UCSD-AML1 (cell line): ENCODE results near the gene CXCR2.

Experiments used
- DNase-seq: peaks from one replicate; lab custom pipeline; 2025; ENCODE audit not compliant: unreplicated experiment; lab: John Stamatoyannopoulos, UW

CXCR2 gene

DNA sequence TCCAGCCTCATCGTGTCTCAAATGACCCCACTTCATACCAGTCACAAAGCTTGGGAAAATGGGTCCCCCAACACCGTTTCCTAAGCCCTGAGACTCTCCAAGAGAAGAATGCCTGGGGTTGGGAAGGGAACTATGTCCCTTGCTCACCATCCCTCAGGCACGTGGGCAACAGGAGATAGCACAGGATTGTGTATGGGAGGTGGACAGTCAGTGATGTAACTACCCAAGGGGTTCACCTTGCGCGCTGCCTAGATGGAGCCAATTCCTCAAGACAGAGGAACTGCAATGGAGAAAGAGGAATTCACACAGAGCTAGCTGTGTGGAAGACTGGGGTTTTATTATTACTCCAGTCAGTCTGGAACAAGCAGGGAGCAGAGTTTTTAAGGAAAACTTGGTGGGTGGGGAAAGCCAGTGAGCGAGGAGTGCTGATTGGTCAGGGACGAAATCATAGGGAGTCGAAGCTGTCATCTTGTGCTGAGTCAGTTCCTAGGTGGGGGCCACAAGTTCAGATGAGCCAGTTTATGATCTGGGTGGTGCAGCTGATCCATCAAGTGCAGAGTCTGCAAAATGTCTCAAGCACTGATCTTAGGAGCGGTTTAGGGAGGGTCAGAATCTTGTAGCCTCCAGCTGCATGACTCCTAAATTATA, 54.8 kb downstream of the CXCR2 start:
- DNase-seq: no peak

DNA sequence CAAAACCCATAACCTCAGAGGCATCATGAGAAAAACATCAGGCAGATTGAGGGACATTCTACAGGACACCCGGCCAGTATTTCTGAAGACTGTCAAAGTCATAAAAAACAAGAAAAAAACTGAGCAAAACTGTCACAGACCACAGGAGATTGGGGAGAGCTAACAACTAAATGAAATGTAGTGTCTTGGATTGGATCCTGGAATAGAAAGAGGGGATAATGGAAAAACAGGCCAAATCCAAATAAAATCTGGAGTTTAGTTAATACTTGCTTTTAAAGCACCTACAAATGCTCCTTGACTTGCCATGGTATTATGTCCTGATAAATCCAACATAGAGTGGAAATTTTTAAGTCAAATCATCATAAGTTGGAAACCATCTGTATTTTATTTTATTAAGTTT, 58.5 kb downstream of the CXCR2 start:
- DNase-seq: no peak

DNA sequence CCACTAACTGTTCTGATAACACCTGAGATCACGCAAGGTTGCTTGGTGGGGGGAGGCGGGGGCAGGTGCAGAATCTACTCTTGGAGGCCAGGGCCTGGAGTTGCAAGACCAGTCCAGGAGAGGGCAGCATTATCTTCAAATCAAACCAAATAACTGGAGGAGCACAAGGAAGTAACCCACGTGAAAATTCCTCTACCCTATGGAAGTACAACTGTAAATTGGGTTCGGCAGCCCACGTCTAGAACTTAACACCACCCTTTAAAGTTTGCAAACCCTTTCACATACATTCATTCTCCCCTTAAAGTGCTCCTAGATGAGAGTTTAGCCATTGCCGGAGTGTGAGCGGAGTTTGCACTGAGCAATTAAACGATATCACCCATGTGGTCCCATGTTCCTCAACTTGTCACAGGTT, 60.5 kb downstream of the CXCR2 start:
- DNase-seq: peak; percentile 54
